HG03060 (cell line): ENCODE data around the gene DAND5.

ENCODE experiments used
- ATAC-seq: cut with Tn5 transposase; IDR thresholded peaks from one replicate; pipeline ENCODE4 v1.9.1; 2021; ENCODE audit warnings: low read depth, moderate number of reproducible peaks; ENCODE audit not compliant: unreplicated experiment

The DAND5 gene

DNA sequence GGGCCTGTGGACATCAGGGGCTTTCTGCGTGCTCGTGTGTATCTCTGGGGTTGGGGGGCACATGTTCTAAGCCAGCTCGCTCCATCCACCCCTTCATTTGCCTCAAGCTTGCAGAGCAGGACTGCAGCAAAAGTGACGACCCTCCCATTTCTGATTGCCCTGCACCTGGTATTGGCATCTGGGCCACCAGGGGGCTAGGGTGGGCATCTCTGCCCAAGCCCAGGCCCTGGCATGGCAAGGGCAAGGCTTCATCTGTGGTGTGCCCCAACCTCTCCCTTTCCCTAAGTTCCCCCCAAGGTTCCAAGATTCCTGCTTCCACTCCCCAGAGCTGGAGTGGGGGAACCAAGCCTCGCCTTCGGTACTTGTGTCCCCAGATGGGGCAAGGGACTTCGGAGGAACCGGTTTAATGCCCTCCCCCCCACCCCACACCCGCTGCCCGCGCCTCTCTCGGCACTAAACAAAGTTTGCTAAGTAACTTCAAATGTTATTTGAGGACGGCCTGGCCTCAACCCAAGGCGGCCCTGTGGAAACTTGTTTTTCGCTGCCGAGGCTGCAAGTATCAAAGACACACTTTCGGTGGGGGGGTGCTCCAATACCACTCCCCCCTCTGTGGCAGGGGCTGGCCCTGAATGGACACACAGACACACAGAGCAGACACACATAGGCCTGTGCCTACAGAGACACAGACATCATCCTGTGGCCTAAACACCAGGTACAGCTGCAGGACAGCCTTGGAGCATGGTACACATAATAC is 38.1 kb downstream of the DAND5 start:
- ATAC-seq: no peak

DNA sequence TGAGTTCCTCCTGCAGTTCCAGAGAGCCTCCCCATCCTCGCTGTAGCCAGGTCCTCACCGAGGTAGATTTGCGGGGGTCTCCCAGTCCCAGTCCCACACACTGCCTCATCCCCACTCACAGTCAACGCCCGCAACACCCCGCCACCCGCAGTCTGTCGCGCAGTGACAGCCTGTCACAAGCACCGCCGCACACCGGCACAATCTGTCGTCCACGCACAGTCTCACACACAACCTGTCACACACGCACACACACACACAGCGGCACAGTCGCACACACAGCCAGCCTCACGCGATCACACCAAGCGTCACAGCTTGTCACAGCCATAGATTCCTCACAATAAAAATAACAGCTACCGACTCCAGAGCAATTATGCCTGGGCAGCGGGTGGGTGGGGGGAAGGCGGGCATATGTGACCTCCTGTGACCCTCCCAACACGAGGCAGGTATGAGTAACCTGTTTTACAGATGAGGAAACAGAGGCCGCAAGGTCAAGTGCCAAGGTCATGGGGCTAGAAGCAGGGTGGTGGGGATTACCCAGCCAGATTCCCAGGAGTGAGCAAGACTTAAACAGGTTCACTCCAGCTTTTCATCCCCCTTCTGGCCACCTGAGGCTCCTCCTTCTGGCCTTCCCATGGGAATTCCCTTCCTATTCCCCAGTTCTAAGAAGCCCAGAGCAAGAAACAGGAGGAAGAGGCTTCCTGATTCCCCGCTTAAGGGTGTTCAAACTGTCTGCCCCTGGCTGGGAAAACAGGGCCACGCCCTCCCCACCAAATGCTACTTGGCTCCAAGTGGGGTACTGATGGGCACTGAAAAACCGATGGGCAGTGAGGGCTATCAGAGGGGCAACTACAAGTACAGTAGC is 39.8 kb downstream of the DAND5 start:
- no peak for ATAC-seq

GRCh38 chr19:13010038-13010991 is 40.9 kb downstream of the DAND5 start:
- no peak for ATAC-seq

- ATAC-seq: no peak
Measured at GRCh38 chr19:13010992-13011652, 41.7 kb downstream of the DAND5 start.

DNA sequence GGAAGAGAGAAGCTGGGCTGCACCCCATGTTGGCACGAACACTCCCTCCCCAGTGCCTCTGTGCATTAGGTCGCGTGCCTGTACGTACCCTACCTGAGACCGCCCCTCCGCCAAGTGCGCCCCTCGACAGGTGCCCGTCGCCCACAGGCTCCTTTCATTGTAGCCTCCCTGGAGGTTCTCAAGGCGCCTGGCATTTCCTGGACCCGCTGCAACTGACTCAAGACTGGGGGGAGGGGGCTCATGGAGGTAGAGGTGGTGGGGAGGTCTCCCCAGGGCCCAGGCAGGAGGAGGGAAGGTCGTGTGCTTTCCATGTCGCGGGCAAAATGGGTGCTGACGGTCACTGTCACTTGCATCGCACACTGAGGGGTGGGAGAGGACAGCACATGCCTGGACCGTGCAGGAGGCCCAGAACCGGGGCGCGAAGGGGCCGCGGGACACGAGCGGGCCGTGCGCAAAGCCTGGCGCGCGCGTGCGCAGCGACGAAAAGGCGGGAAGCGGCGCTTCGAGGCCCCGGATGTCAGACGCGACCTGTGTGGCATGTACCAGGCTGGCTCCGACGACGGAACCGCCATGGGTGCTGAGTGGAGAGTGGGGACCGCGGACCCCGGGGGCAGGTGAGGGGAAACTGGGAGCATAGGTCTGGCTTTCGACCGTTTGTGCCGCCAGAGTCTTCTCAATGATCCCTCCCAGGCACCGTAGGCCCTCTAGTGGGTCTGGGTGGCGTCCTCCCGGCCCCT is 42.4 kb downstream of the DAND5 start:
- no peak for ATAC-seq

- no peak for ATAC-seq
Measured at GRCh38 chr19:13012390-13012689, 43.0 kb downstream of the DAND5 start.

DNA sequence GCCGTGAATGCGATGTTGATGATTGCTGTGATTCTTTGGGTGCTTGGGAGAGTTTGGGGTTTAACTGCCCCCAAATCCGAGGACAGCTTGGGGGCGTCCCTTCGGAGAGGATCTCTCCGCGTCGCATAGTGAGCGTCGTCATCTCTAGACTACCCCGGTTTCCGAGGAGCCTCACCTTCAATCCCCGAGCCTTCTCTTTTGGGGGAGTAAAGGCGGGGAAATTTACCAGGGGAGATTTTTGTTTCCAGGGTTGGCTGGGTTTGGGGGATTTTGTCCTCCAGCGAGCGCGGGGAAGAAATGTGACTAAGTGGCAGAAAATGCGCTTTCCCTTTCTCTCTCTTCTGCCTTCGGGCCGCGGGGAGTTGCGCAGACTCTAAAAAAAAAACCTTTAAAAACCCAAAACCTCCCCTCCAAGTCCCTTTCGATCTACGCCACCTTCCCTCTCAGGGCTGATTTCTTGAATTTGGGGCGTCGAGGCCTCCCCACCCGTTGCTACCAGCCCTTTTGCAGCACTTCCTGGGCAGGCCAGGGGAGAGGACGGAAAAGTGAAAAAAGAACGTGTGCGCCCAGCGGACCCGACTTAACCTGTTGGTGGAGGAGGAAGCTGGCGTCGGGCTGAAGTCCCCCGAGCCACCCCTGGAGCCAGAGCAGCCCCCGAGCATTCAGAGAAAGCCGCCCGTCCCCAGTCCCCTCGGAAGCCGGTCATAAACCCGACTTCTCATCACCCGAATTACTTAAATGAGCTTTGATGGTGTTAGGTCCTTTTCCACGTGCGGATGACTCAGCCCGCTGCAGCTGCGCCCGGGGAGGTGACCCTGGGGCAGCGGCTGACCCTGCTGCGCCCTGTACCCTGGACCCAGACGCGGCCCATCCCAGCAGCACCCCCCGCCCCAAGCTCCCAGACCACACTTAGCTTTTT is 43.6 kb downstream of the DAND5 start:
- ATAC-seq: no peak

GRCh38 chr19:13013649-13014048 is 44.3 kb downstream of the DAND5 start:
- no peak for ATAC-seq

- ATAC-seq: no peak
Measured at GRCh38 chr19:13014101-13014920, 44.9 kb downstream of the DAND5 start.

GRCh38 chr19:13014921-13015280 is 45.5 kb downstream of the DAND5 start:
- ATAC-seq: no peak

GRCh38 chr19:13015361-13016223 is 46.2 kb downstream of the DAND5 start:
- no peak for ATAC-seq

DNA sequence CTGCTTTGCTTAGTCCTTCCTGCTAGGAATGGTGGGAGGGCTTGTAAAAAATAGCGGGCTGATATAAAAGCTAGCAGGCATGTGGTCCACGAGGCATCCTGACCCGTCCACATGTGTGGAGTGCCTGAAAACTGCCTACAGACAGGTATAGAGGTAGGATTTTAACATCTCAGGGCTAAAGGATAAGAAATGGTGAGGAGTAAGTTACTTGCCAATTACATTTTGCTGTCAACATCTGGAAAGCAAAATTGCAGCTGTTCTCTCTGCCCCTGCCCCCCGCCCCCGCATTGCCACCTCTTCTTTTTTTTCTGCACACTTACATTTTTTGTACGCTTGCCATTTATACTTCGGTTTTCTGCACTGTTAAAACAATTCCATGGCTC is 46.9 kb downstream of the DAND5 start:
- ATAC-seq: no peak

DNA sequence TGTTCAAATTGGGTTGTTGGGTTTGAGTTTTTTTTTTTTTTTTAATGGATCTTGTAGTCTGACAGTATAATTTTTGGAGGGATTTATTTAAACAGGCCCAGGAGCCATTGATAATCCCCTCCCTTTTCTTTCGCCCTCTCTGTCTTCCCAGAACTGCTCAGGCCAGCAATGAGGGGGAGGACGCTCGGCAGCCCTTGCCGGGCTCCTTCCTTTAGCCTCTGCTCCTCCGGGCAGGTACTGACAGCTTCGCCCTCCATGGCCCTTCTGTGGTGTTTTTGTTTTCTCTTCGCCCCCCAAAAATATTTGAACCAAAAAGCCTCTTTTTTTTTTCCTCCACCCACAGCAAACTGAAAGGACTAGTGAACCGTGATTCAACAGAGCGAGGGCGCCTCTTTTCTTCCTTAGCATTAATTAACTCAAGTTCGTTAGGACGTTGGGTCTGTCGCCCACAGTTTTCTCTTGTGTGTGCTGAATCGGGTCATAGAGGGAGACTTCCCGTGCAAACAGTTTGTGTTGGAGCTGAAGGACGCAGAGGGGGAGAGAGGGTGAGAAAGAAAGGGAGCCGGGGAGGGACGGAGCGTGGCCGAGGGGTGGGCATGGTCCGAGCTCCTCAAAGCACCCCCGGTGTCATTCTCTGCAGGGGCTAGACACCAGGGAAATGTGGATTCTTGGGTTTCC is 47.4 kb downstream of the DAND5 start:
- no peak for ATAC-seq

DNA sequence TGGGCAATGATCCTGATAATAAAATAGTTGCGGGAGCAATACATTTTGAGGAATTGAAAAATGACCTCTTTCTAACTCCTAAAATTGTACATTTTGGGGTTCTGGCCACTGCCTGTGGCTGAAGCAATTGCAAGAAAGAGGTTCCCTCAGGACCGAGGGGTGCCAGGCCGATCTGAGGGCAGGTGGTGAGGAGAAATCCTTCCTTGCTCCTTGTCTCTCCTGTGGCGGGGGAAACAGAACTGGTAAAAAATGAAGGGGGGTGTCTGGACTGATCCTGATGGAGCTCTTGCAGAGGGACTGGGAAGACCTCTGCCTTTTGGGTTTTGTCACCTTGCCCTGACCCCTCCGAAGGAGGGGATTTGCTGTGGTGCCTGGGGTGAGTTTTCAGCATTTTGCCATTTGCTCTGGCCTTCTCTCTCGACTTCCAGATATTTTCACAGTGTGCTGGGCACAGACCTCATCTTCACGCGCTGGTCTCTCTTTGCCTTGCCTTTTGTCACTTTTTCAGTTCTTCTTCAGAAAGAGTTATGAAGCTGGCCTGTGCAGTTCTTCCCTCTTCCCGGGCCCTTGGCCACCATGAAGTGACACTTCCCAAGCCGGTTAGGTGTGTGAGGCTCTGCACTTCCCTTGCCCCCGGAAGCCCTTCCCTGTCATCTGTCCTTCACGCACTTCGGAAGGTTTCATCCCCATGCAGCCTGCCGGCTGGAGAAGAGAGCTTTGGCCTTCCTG is 48.1 kb downstream of the DAND5 start:
- no peak for ATAC-seq

GRCh38 chr19:13018035-13018914 is 48.9 kb downstream of the DAND5 start:
- no peak for ATAC-seq
